ENCODE results near the gene ST6GALNAC5. TPM values are rescaled to one million over a fixed set of nuclear protein-coding genes. Genes with fewer than 3 reads are reported as not detected.

The ST6GALNAC5 gene
- total RNA-seq, 2 donors from 2014 or later, result 9.1 to 9.4 TPM

DNA sequence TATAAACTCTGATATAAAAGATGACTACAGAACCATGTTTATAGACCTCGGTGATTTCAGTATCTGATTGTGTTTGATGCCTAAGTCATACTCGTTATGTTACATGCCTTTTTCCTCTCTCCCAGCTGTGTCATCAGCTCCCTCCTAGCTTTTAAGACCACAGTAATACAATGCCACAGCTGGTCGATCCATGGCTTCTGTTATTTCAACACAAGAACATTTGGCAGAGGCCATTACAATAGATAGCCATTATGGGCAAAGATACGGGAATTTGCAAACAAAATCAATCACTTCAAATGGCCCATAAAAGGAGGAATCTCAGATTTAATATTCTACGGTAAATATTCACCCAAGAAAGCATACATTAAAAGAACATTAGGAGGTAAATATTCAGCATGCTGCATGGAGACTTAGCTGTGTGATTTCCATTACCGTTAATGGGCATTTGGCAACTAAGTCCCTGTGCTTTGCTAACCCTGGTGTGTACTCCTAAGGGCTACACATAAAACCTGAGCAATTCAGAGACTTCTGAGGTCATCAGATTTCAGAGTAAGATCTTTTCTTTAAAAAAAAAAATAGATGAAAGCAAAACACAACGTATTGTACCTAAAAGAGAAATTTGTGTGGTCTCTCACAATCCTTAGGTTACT is 198.5 kb downstream of the ST6GALNAC5 start:
- H3K27me3 Mint-ChIP-seq (ENCODE audit: insufficient read depth), result no peaks in the 10 kb centered on the region

GRCh38 chr1:77068013-77068412 is 200.7 kb downstream of the ST6GALNAC5 start:
- H3K4me1 ChIP-seq (ENCODE audit: control insufficient read depth, insufficient read depth, low read length), result no peaks in the 10 kb centered on the region
- 94 to 100% methylated on average over 1 to 2 of the region's 2 CpGs for WGBS, 2 experiments (ENCODE audit: insufficient coverage in 1 of 2, insufficient read length in 1 of 2)
- H3K27me3 Mint-ChIP-seq (ENCODE audit: insufficient read depth), result no peaks in the 10 kb centered on the region
- H3K4me1 Mint-ChIP-seq, result no peaks in the 10 kb centered on the region
- TF ChIP-seq CTCF (conservative IDR thresholded peaks at IDR 0.05), result no peak
- H3K36me3 ChIP-seq (ENCODE audit: control insufficient read depth, insufficient read depth, low read length), result no peaks in the 10 kb centered on the region
- no peaks in the 10 kb centered on the region for H3K27me3 ChIP-seq (ENCODE audit: control insufficient read depth, insufficient read depth, low read length, poor library complexity, severe bottlenecking)
- no peaks in the 10 kb centered on the region for H3K9me3 Mint-ChIP-seq
- no peak overlapping the region for H3K27ac ChIP-seq (ENCODE audit: low read depth, low read length)
- H3K4me3 ChIP-seq (ENCODE audit: low read length), result no peak overlapping the region
- H3K36me3 Mint-ChIP-seq (ENCODE audit: low read depth), result no peaks in the 10 kb centered on the region
- H3K9me3 ChIP-seq (ENCODE audit: control insufficient read depth, low read length), result no peaks in the 10 kb centered on the region
- no peak overlapping the region for H3K4me3 Mint-ChIP-seq
- H3K27ac Mint-ChIP-seq, result no peak overlapping the region
- H3K9ac ChIP-seq (ENCODE audit: extremely low read depth, low read length, poor library complexity, severe bottlenecking), result no peak overlapping the region
- peak; percentile 57 for DNase-seq

More for the DNA sequence above, 198.5 kb downstream of the ST6GALNAC5 start:
- H3K27me3 ChIP-seq (ENCODE audit: control insufficient read depth, insufficient read depth, low read length, poor library complexity, severe bottlenecking), result no peaks in the 10 kb centered on the region
- no peak overlapping the region for H3K9ac ChIP-seq (ENCODE audit: extremely low read depth, low read length, poor library complexity, severe bottlenecking)
- no peaks in the 10 kb centered on the region for H3K36me3 ChIP-seq (ENCODE audit: control insufficient read depth, insufficient read depth, low read length)
- Mint-ChIP-seq H3K27ac (no peak overlapping the region), H3K4me3 (no peak overlapping the region), H3K9me3 (no peaks in the 10 kb centered on the region), H3K36me3 (ENCODE audit: low read depth) (no peaks in the 10 kb centered on the region), H3K4me1 (no peaks in the 10 kb centered on the region)
- no peak overlapping the region for H3K27ac ChIP-seq (ENCODE audit: low read depth, low read length)
- no peak for TF ChIP-seq CTCF (conservative IDR thresholded peaks at IDR 0.05)
- H3K9me3 ChIP-seq (ENCODE audit: control insufficient read depth, low read length), result no peaks in the 10 kb centered on the region
- no peak overlapping the region for H3K4me3 ChIP-seq (ENCODE audit: low read length)
- 84 to 90% methylated on average over 5 to 7 of the region's 7 CpGs for WGBS, 2 experiments (ENCODE audit: insufficient coverage in 1 of 2, insufficient read length in 1 of 2)
- DNase-seq, result no peak
- H3K4me1 ChIP-seq (ENCODE audit: control insufficient read depth, insufficient read depth, low read length), result no peaks in the 10 kb centered on the region

GRCh38 chr1:77076759-77077158 is 209.5 kb downstream of the ST6GALNAC5 start:
- no peak overlapping the region for H3K4me3 Mint-ChIP-seq
- H3K9me3 ChIP-seq (ENCODE audit: control insufficient read depth, low read length), result no peaks in the 10 kb centered on the region
- H3K27ac Mint-ChIP-seq, result no peak overlapping the region
- H3K4me1 ChIP-seq (ENCODE audit: control insufficient read depth, insufficient read depth, low read length), result no peaks in the 10 kb centered on the region
- no peaks in the 10 kb centered on the region for H3K9me3 Mint-ChIP-seq
- no peaks in the 10 kb centered on the region for H3K36me3 ChIP-seq (ENCODE audit: control insufficient read depth, insufficient read depth, low read length)
- TF ChIP-seq CTCF (conservative IDR thresholded peaks at IDR 0.05), result no peak
- no peak for DNase-seq
- no peaks in the 10 kb centered on the region for H3K27me3 Mint-ChIP-seq (ENCODE audit: insufficient read depth)
- 90 to 96% methylated on average over 2 of the region's 2 CpGs for WGBS, 2 experiments (ENCODE audit: insufficient coverage in 1 of 2, insufficient read length in 1 of 2)
- no peak overlapping the region for H3K27ac ChIP-seq (ENCODE audit: low read depth, low read length)
- H3K27me3 ChIP-seq (ENCODE audit: control insufficient read depth, insufficient read depth, low read length, poor library complexity, severe bottlenecking), result no peaks in the 10 kb centered on the region
- H3K4me3 ChIP-seq (ENCODE audit: low read length), result no peak overlapping the region
- no peak overlapping the region for H3K9ac ChIP-seq (ENCODE audit: extremely low read depth, low read length, poor library complexity, severe bottlenecking)
- H3K36me3 Mint-ChIP-seq (ENCODE audit: low read depth), result no peaks in the 10 kb centered on the region
- H3K4me1 Mint-ChIP-seq, result no peaks in the 10 kb centered on the region
